ENCODE data around the gene TRAPPC8. TPM values are rescaled to one million over a fixed set of nuclear protein-coding genes. Genes with fewer than 3 reads are reported as not detected.
"Not testable (repeated sequence)": the region's sequence is repeated elsewhere in the genome, so short reads cannot be mapped to it uniquely, and the experiment has no call there.

Gene TRAPPC8
- total RNA-seq, 2 donors from 2014 or later: 29.8 to 36.3 TPM

DNA sequence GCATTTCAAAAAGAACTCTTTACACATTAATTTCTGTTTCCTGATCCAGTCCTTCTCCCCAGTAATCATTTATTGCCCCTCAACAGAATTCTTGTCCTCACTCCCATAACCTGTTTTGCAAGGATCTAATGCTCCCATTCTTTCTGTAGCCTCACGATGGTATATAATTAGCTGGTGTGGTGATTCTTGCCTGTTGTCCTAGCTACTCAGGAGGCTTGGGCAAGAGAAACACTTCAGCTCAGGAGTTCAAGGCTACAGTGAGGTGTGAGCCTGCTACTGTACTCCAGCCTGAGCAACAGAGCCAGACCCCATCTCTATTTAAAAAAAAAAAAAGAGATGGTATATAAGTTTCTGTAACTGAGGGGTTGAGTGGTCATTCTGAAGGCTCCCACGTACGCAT, 7.7 kb upstream of the TRAPPC8 start:
- Mint-ChIP-seq H3K36me3 (no peaks in the 10 kb centered on the region), H3K27ac (no peak overlapping the region), H3K9me3 (no peaks in the 10 kb centered on the region)
- no peak for ATAC-seq
- DNase-seq (ENCODE audit: low spot score in 2 of 2): no peak

DNA sequence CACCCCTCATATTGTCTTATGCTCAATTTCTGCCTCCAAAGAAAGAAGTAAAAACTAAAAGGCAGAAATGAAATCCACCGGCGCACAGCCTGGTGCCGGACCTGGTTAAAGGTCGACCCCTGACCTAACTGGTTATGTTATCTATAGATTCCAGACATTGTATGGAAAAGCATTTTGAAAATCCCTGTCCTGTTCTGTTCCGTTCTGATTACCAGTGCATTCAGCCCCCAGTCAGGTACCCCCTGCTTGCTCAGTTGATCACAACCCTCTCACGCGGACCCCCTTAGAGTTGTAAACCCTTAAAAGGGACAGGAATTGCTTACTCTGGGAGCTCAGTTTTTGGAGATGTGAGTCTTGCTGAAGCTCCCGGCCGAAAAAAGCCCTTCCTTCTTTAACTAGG, 5.4 kb upstream of the TRAPPC8 start:
- not testable (repeated sequence) for H3K9me3 Mint-ChIP-seq; H3K27ac Mint-ChIP-seq; DNase-seq (ENCODE audit: low spot score in 2 of 2); ATAC-seq; H3K36me3 Mint-ChIP-seq

DNA sequence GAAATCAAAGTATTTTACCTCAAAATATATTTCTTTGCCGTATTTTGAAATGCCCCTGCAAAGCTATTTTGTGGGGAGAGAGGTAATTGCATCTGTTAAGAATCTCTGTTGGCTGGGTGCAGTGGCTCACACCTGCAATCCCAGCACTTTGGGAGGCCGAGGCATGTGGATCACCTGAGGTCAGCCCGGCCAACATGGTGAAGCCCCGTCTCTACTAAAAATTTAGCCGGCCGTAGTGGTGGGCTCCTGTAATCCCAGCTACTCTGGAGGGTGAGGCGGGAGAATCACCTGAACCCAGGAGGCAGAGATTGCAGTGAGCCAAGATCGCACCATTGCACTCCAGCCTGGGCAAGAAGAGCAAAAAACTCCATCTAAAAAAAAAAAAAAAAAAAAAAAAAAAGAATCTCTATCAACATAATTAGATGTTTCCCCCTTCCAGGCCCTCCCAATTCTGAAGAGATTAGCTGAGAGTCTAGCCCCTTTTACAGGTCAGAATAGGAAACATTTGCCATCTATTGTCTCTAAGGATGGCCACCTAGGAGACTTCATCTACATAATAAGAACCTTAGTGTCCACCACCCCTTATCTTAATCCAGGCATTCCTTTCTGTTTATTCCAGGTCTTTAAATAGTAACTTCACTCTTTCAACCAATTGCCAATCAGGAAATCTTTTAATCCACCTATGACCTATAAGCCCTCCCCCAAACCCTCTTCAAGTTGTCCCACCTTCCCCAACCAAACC, 3.5 kb upstream of the TRAPPC8 start:
- Mint-ChIP-seq H3K27ac (no peak overlapping the region), H3K36me3 (peaks cover 9 to 15% of the 10 kb centered on the region in 2 donors), H3K9me3 (no peaks in the 10 kb centered on the region)
- DNase-seq (ENCODE audit: low spot score in 2 of 2) (no peak), ATAC-seq (no peak)

DNA sequence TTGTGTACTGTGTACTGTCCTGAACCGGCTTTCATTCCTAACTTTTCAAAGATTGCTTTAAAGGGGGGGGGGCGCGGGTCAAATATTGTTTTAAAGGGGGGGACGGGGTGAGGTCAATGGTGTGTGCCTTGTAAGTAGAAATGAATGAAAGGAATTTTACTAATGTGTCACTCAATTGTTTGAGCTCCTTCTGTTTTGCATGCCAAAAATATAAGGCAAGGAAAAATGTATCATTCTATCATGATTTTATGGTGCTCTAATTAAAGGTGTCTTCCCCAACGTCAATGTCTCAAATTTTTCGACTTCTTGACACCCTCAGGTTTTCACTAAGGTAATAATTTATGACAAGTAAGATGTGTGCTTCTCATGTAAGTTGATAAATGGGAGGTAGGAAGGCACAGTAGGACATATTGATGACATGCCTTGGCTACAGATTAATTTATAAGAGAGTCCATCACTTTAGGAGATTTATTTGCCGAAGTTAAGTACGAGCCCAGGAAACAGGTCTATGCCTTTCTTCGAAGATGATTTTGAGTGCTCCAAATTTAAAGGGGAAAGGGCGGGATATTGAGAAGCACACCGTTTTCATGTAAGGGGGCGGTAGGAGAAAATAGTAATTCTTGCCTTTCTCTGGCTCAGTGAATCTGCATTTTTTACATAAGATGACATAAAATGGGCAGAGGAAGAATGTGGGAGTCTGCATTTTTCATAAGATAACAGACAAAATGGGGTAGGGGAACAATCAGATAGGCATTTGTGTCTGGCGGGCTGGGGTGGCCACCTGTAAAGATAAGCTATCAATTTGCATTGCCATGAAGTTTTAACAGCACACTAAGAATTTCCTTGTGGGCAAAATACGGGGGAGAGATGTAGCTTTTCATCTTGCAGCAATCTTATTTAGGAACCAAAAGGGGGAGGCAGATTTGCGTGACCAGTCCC, 1.2 kb upstream of the TRAPPC8 start:
- DNase-seq (ENCODE audit: low spot score in 2 of 2): no peak
- Mint-ChIP-seq H3K27ac (peak overlapping the region; percentile 81 to 96), H3K36me3 (peaks cover 9 to 15% of the 10 kb centered on the region in 2 donors), H3K9me3 (no peaks in the 10 kb centered on the region)
- no peak for ATAC-seq

DNA sequence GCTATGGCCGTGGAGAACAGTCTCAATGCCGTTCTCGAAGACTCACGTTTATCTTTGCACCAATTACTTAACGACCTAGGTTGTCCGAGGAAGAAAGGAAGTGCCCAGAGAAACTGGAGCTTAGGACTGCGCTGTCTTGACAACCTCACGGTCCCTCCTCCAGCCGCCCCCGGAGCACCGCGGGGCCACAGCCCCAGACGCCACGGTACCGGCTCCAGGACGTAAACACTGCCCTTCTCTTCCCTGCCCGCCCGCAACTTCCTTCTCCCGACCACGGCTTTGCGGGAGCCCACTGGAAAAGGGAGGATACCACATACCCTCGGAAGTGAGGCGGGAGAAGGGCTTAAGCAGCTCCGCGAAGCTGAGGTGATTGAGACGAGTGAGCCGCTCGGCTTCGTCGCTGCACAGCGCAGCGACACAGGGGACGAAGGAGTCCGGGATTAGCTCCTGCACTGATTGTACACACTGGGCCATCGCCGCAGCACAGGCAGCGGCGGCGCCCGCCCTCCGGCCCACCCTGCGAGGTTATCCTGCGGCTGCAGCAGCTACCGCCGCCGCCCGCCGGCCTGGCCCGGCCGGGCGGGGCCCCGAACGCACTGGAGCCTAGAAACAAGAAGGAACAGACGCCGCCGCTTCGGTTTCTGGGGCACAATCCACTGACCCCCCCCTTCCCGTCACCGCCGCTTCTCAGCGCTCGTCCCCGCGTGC, 483 bp downstream of the TRAPPC8 start:
- peaks cover 9 to 15% of the 10 kb centered on the region in 2 donors for H3K36me3 Mint-ChIP-seq
- no peaks in the 10 kb centered on the region for H3K9me3 Mint-ChIP-seq
- peak overlapping the region; percentile 96 to 100 for H3K27ac Mint-ChIP-seq
- peak in 1 of 2 donors; percentile 70 for DNase-seq (ENCODE audit: low spot score in 2 of 2)
- ATAC-seq: peak; percentile 27 to 56

DNA sequence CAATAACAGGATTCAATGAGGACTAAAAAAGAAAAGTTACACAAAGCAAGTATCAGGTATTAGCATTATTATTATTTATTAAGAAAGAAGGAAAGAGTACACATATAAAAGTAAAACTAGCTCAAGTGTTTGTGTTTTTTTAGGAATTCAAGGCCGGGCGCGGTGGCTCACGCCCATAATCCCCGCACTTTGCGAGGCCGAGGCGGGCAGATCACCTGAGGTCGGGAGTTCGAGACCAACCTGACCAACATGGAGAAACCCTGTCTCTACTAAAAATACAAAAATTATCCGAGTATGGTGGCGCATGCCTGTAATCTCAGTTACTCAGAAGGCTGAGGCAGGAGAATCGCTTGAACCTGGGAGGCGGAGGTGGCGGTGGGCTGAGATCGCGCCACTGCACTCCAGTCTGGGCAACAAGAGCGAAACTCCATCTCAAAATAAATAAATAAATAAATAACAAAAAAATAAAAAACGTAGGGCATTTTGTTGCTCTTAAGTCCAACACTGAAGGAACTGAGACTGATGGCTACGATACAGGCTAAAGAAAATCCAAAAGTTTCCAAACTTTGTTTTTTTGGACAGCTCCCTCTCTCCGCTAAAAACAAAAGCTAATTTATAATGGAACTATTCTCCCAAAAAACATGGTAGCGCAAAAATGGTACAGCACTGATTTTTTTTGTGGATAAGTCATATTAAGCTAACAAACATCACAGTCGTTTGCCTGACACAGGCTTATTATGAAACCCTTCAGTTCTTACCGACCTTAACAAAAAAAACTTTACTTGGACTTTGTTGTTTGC, 1.7 kb downstream of the TRAPPC8 start:
- no peak for DNase-seq (ENCODE audit: low spot score in 2 of 2)

DNA sequence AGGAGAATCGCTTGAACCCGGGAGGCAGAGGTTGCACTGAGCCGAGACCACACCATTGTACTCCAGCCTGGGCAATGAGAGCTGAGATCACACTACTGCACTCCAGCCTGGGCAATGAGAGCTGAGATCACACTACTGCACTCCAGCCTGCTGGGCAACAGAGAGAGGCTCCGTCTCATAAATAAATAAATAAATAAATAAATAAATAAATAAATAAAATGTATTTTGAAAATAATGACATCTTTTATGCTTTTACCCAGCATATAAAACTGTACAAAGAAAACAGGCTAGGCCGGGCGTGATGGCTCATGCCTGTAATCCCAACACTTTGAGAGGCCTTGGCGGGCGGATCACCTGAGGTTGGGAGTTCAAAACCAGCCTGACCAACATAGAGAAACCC, 8.2 kb downstream of the TRAPPC8 start:
- DNase-seq (ENCODE audit: low spot score in 2 of 2); H3K27ac Mint-ChIP-seq; ATAC-seq; H3K36me3 Mint-ChIP-seq; H3K9me3 Mint-ChIP-seq: not testable (repeated sequence)

More for the DNA sequence above, 1.7 kb downstream of the TRAPPC8 start:
- ATAC-seq: no peak
- Mint-ChIP-seq H3K27ac (peak overlapping the region; percentile 65 to 96), H3K36me3 (peaks cover 9 to 15% of the 10 kb centered on the region in 2 donors), H3K9me3 (no peaks in the 10 kb centered on the region)

DNA sequence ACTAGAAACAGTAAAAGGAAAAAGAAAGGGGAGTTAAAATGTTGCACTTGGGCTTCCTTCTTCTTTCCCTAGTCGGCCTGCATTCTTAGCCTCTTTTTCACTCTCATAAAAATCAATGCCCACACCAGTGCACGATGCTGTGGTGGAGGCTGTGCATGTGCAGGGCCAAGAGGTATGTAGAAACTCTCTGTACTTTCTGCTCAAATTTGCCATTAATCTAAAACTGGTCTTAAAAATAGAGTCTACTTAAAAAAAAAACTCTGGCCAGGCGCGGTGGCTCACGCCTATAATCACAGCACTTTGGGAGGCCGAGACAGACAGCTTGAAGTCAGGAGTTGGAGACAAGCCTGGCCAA, 11.1 kb downstream of the TRAPPC8 start:
- Mint-ChIP-seq H3K36me3 (peaks cover 0 to 7% of the 10 kb centered on the region in 2 donors), H3K27ac (no peak overlapping the region), H3K9me3 (no peaks in the 10 kb centered on the region)
- DNase-seq (ENCODE audit: low spot score in 2 of 2): no peak
- ATAC-seq: no peak

DNA sequence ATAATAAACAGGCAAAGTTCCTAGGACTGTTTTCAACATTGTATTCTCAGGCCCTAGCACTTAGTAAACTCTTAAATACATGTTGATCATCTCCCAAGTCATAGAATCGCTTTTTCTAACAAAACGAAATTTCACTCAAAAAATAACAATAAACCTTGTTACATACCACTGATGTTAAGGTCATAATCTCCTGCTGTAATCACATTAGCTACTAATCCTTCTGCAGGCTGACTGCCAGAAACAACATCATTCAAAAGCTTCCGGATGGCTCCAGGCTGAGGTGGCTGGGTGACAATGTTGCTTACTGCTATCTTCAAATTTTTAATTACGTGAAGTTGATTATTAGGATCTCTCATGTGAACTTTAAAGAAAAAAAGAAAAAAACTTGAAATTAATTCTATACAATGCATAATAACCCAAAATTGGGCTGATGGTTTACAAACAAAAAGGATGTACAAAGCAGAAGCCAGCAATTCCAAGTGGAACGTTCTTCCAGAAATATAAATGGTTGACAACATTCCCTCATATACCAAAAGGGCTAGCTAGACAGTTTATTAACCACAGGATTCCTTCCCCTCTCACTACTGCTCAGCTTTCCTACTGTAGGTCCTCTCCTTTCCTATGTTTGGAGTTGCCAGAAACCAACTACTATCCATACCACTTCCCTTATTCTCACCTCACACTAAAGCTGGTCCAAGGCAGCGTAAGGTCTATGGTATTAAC, 11.6 kb downstream of the TRAPPC8 start:
- no peaks in the 10 kb centered on the region for H3K9me3 Mint-ChIP-seq
- H3K27ac Mint-ChIP-seq: no peak overlapping the region
- DNase-seq (ENCODE audit: low spot score in 2 of 2) (no peak), ATAC-seq (no peak)
- H3K36me3 Mint-ChIP-seq: peaks cover 0 to 10% of the 10 kb centered on the region in 2 donors

DNA sequence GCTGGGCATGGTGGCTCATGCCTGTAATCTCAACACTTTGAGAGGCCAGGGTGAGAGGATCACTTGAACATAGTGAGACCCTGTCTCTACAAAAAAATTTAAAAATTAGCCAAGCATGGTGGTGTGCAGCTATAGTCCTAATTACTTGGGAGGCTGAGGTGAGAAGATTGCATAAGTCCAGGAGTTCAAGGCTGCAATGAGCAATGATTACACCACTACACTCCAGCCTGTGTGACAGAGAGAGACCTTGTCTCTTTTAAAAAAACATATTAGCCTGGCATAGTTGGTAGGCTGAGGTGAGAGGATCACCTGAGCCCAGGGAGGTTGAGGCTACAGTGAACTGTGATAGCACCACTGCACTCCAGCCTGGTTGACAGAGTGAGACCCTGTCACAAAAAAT, 13.7 kb downstream of the TRAPPC8 start:
- H3K9me3 Mint-ChIP-seq: no peaks in the 10 kb centered on the region
- peaks cover 0 to 15% of the 10 kb centered on the region in 2 donors for H3K36me3 Mint-ChIP-seq
- no peak for ATAC-seq
- H3K27ac Mint-ChIP-seq: no peak overlapping the region
- DNase-seq (ENCODE audit: low spot score in 2 of 2): no peak

DNA sequence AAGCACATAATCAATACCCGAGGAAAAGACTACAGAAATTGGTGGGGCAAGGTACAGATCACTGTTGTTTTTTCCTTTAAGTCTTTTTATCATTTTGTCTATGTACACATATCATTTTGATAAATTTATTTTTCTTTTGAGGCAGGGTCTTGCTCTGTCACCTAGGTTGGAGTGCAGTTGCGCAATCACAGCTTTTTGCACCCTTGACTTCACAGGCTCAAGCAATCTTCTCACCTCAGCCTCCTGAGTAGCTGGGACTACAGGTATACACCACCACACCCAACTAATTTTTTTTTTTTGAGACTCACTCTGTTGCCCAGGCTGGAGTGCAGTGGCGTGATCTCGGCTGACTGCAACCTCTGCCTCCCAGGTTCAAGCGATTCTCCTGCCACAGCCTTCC, 15.9 kb downstream of the TRAPPC8 start:
- ATAC-seq; DNase-seq (ENCODE audit: low spot score in 2 of 2); H3K27ac Mint-ChIP-seq; H3K9me3 Mint-ChIP-seq: not testable (repeated sequence)
- peaks cover 0 to 15% of the 10 kb centered on the region in 2 donors for H3K36me3 Mint-ChIP-seq

DNA sequence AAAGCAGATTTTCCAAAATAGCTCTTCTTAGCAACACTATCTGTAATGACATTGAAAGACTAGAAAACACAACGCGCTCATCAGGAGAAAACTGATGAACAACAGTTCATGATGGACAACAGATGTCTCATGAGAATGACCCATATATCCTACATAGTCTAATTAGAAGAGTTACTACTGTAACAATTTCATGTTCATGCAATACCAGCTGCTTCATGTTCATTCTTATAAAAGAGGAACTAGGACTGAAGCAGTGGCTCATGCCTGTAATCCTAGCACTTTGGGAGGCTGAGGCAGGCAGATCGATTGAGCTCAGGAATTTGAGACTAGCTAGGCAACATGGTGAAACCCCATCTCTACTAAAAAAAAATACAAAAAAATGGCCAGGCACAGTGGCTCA, 22.7 kb downstream of the TRAPPC8 start:
- ATAC-seq (no peak), DNase-seq (ENCODE audit: low spot score in 2 of 2) (no peak)
- no peaks in the 10 kb centered on the region for H3K9me3 Mint-ChIP-seq
- H3K36me3 Mint-ChIP-seq: no peaks in the 10 kb centered on the region
- H3K27ac Mint-ChIP-seq: no peak overlapping the region

DNA sequence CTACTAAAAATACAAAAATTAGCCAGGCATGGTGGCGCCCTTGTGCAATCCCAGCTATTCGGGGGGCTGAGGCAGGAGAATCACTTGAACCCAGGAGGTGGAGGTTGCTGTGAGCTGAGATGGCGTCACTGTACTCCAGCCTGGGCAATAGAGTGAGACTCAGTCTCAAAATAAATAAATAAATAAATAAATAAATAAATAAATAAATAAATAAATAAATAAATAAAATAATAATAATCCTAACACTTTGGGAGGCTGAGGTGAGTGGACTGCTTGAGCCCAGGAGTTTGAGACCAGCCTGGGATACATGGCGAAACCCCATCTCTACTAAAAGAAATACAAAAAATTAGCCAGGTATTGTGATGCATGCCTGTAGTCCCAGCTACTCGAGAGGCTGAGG, 23.6 kb downstream of the TRAPPC8 start:
- H3K27ac Mint-ChIP-seq; H3K36me3 Mint-ChIP-seq; H3K9me3 Mint-ChIP-seq; DNase-seq (ENCODE audit: low spot score in 2 of 2); ATAC-seq: not testable (repeated sequence)

DNA sequence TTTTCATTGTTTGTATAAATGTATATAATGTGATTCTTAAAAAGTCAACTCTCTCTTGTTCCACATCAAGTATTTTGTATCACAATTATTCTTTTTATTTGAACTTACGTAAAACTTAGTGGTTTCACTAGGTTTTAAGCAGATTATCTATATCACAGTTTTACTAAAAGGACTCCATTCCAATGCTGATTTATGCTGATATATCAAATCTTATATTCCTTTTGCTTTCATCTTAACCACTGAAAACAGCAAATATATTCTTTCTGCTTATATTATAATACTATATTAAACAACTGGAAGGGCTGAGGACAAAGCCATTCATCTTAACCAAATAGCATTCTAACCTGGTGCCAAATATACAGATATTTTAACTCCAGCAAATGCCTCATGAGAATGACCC, 24.2 kb downstream of the TRAPPC8 start:
- no peak for ATAC-seq
- Mint-ChIP-seq H3K36me3 (no peaks in the 10 kb centered on the region), H3K27ac (no peak overlapping the region), H3K9me3 (no peaks in the 10 kb centered on the region)
- DNase-seq (ENCODE audit: low spot score in 2 of 2): no peak

DNA sequence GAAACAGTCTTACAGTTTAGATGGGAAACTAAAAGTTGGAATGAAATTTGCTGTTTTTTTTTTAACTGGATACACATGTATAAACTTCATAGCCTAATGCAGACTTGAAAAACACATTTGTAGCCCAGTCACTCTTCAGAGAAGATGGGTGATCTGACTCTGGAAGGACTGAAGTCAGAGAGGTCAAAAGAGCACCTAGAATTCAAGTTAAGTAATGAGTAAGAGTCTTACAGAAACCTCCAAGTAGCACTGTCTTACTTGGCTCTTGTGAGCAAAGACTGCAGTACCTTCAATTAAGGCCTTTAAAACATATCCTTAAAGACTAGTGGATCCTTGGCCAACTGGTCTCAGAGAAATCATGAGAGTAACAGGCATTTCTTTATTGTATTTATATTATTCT, 41.9 kb downstream of the TRAPPC8 start:
- ATAC-seq (no peak), DNase-seq (ENCODE audit: low spot score in 2 of 2) (no peak)
- no peak overlapping the region for H3K27ac Mint-ChIP-seq
- H3K36me3 Mint-ChIP-seq: peaks cover 6% of the 10 kb centered on the region in 2 donors
- no peaks in the 10 kb centered on the region for H3K9me3 Mint-ChIP-seq

DNA sequence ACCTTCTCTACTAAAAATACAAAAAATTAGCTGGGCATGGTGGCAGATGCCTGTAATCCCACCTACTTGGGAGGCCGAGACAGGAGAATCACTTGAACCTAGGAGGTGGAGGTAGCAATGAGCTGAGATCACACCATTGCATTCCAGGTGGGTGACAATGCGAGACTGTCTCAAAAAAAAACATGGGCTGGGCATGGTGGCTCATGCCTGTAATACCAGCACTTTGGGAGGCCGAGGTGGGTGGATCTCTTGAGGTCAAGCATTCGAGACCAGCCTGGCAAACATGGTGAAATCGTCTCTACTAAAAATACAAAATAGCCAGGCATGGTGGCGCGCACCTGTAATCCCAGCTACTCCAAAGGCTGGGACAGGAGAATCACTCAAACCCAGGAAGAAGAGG, 43.2 kb downstream of the TRAPPC8 start:
- DNase-seq (ENCODE audit: low spot score in 2 of 2); H3K36me3 Mint-ChIP-seq; ATAC-seq; H3K9me3 Mint-ChIP-seq: not testable (repeated sequence)
- H3K27ac Mint-ChIP-seq: peak overlapping the region in 1 of 2 donors; percentile 49

All from activated naive CD4-positive, alpha-beta T cell treated with anti-CD3 and anti-CD28 coated beads, Interleukin-2, amount 50 U/mL, for 72 hours (primary cell).